Nephron progenitor cell (in vitro differentiated cells): ENCODE results near the gene RFX2.
A peak's percentile ranks its signal among the peaks of the same experiment; 100 is the strongest.
"Not testable (repeated sequence)": the region's sequence is repeated elsewhere in the genome, so short reads cannot be mapped to it uniquely, and the experiment has no call there.

ENCODE experiments used
- DNase-seq: peaks from one replicate; pipeline ENCODE4 v3.0.0; 2021
- H3K27ac Mint-ChIP-seq: 2 replicates; pipeline ENCODE4 v1.8.0; 2021; ENCODE audit warnings: mild to moderate bottlenecking, moderate library complexity, mixed read lengths
- H3K27me3 Mint-ChIP-seq: 2 replicates; pipeline ENCODE4 v1.8.0; 2021; ENCODE audit warnings: mild to moderate bottlenecking, low read depth, mixed read lengths; ENCODE audit not compliant: poor library complexity
- H3K36me3 Mint-ChIP-seq: 2 replicates; pipeline ENCODE4 v1.8.0; 2021; ENCODE audit warnings: low read depth, mixed read lengths
- H3K4me1 Mint-ChIP-seq: 2 replicates; pipeline ENCODE4 v1.8.0; 2021; ENCODE audit warnings: mixed read lengths
- H3K4me3 Mint-ChIP-seq: 2 replicates; pipeline ENCODE4 v1.8.0; 2021; ENCODE audit warnings: mild to moderate bottlenecking, moderate library complexity, mixed read lengths
- H3K9me3 Mint-ChIP-seq: 2 replicates; pipeline ENCODE4 v1.8.0; 2021; ENCODE audit warnings: mild to moderate bottlenecking, moderate library complexity, mixed read lengths
- TF ChIP-seq, protein P1 (sequence below): fragments of 200-600 bp; sonication (generic); IDR thresholded peaks from 2 replicates; pipeline ENCODE4 v1.5.0; 2021; ENCODE audit warnings: antibody characterized with exemption

The RFX2 gene

DNA sequence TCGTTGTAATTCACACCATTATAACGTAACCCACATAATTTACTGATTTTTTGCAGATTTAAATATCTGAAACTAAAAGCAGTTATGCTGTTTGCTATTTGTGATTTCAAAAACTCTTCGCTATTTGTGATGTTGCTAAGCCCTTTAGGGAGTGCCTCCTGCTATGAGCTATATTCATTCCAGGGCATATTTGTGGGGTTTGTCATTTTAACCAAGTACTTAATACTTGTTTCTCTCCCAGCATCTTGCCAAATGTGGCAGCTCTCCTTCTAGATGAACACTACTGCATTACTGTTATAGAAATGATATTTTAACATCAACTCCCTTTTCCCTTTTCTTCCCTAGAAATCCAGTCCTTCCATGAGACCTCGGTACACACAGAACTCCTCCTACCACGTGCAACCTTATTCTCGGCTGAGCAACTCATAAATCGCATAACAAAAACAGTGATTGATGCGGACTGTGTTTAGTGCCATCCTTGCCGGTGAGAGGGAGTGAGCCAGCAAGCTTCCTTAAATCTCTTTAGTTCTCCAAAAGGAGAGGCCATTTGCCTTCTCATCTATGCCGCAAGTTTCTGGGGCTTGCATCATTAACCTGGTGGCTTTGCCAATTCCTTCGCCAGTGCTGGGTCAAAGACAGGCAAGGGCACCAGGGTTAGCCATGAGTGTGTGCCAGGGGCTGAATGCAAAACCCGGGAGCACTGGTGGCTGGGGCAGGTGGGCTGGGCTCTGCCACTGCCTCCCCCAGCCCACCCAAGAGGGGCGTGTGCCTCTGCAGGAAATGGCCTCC, 33.4 kb downstream of the RFX2 start:
- Mint-ChIP-seq H3K27me3 (peaks cover 37% of the 10 kb centered on the region), H3K9me3 (no peaks in the 10 kb centered on the region), H3K4me3 (no peak overlapping the region), H3K4me1 (peaks cover 41% of the 10 kb centered on the region), H3K36me3 (no peaks in the 10 kb centered on the region), H3K27ac (peak overlapping the region; percentile 5)
- no peak for DNase-seq
- TF ChIP-seq, protein P1, sequence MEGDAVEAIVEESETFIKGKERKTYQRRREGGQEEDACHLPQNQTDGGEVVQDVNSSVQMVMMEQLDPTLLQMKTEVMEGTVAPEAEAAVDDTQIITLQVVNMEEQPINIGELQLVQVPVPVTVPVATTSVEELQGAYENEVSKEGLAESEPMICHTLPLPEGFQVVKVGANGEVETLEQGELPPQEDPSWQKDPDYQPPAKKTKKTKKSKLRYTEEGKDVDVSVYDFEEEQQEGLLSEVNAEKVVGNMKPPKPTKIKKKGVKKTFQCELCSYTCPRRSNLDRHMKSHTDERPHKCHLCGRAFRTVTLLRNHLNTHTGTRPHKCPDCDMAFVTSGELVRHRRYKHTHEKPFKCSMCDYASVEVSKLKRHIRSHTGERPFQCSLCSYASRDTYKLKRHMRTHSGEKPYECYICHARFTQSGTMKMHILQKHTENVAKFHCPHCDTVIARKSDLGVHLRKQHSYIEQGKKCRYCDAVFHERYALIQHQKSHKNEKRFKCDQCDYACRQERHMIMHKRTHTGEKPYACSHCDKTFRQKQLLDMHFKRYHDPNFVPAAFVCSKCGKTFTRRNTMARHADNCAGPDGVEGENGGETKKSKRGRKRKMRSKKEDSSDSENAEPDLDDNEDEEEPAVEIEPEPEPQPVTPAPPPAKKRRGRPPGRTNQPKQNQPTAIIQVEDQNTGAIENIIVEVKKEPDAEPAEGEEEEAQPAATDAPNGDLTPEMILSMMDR = no peak

DNA sequence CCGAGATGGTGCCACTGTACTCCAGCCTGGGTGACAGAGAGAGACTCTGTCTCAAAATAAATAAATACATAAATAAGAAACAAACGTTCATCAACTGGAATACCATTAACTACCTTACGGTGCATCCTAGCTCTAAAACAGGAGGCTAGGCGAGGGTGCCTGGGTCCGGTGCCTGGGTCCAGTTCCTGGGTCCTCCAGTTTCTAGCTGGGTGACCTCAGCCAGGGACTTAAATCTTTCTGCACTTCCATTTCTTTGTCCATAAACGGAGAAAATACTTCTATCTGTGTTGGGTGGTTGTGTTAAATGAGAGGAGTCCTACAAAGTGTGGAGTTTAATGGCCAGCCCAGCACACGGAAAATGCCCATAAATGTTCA, 34.0 kb downstream of the RFX2 start:
- H3K4me1 Mint-ChIP-seq = peaks cover 41% of the 10 kb centered on the region
- no peaks in the 10 kb centered on the region for H3K36me3 Mint-ChIP-seq
- no peak for DNase-seq
- peaks cover 39% of the 10 kb centered on the region for H3K27me3 Mint-ChIP-seq
- TF ChIP-seq, protein P1 = no peak
- no peak overlapping the region for H3K4me3 Mint-ChIP-seq
- H3K9me3 Mint-ChIP-seq = no peaks in the 10 kb centered on the region
- no peak overlapping the region for H3K27ac Mint-ChIP-seq

DNA sequence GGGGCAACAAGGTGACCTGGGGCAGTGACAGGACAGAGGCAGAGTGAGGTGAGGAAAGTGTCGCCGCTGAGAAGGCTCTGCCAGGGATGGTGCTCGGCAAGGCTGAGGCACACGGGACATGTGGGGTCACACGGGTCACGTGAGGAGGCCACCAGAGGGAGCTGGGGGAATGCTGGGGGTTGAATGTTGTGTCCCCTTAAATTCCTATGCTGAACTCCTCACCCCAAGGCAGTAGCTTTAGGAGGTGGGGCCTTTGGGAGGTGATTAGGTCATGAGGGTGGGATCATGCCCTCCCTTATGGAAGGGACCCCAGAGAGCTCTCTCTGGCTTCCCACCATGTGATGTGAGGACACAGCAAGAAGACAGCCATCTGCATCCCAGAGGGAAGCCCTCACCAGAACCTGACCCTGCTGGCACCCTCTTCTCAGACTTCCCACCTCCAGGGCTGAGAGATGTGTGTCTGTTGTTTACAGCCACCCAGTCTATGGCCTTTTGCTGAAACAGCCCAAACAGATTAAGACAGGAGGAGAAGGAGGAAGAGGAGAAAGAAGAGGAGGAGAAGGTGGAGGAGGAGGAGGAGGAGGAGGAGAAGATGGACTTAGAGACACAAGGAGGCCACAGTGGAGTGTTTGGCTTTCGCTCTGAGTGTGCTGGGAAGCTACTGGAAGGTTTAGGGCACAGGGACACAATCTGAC, 35.4 kb downstream of the RFX2 start:
- H3K9me3 Mint-ChIP-seq = no peaks in the 10 kb centered on the region
- peaks cover 41% of the 10 kb centered on the region for H3K27me3 Mint-ChIP-seq
- no peaks in the 10 kb centered on the region for H3K36me3 Mint-ChIP-seq
- peak overlapping the region; percentile 91 for H3K27ac Mint-ChIP-seq
- TF ChIP-seq, protein P1 = no peak
- no peak overlapping the region for H3K4me3 Mint-ChIP-seq
- DNase-seq = no peak
- H3K4me1 Mint-ChIP-seq = peaks cover 41% of the 10 kb centered on the region

DNA sequence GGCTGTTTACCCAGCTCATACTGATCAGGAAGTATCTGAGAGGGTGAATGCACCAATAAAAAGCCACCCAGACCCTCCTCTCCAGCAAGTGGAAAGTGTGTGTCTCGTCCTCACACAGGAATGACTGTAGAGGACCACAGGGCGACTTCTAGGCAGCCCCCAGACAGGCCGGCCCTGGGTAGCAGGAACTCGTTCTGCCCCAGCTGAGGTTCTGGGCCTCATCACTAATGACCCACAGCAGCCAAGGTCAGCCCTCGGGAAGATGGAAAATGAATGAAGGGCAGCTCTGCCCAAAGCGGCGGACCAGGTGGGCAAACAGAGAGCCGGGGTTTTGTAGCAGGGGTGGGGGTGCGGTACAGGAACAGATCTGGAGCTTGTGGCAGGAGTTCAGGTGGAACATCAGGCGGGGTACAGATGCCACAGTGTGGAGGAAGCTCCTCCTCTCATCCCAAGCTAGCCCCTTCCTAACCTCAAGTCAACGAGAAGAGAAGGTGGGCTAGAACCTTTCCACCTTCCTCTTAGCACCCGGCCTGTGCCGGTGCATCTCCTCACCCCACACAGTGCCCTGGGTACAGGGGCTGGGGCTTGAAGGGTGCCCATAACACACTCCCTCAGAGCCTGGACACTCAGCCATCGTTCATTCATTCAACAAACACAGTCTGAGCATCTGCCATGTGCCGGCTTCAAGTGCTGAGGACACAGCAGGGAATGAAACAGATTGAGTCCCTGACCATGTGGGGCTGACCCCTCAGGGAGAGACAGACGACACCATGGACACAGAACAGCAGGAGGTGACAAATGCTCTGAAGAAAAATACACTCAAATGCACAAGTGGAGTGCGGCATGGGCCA, 36.2 kb downstream of the RFX2 start:
- Mint-ChIP-seq H3K4me1 (peaks cover 41% of the 10 kb centered on the region), H3K4me3 (no peak overlapping the region), H3K27me3 (peaks cover 41% of the 10 kb centered on the region), H3K27ac (no peak overlapping the region), H3K9me3 (peaks cover 7% of the 10 kb centered on the region), H3K36me3 (no peaks in the 10 kb centered on the region)
- no peak for DNase-seq
- TF ChIP-seq, protein P1 = no peak

DNA sequence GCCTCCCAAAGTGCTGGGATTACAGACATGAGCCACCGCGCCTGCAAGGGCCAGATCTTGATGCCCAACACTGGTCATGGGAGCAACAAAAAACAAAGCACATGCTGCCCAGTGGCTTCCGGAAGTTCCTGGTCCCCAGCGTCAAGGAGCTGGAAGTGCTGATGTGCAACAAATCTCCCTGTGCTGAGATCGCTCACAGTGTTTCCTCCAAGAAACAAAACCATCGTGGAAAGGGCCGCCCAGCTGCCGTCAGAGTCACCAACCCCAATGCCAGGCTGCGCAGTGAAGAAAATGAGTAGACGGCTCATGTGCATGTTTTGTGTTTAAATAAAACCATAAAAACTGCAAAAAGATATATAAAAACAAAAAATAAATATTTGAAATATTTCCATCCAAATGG, 37.1 kb downstream of the RFX2 start:
- H3K27ac Mint-ChIP-seq, H3K4me3 Mint-ChIP-seq, DNase-seq, H3K36me3 Mint-ChIP-seq: not testable (repeated sequence)
- peaks cover 41% of the 10 kb centered on the region for H3K4me1 Mint-ChIP-seq
- peaks cover 12% of the 10 kb centered on the region for H3K9me3 Mint-ChIP-seq
- H3K27me3 Mint-ChIP-seq = peaks cover 40% of the 10 kb centered on the region

DNA sequence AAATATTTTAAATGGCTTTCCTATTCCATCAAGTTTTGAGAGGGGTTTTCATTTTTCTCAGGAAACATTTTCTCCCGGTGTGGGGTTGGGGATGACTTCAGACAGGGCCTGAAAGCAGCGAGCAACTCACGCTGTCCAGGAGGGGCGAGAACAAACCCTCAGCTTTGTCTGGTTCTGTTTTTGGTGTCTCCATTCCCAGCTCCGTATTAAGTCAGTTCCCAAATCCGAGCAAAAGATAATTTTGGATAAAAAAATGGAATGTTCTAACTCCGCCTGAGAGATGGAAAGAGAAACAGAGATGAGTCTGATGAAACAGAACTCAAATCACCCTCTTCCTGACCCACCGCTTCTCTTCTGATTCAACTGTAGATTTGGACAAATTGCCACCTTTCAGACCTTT, 38.4 kb downstream of the RFX2 start:
- TF ChIP-seq, protein P1 = no peak
- Mint-ChIP-seq H3K27me3 (peaks cover 43% of the 10 kb centered on the region), H3K9me3 (peaks cover 15% of the 10 kb centered on the region), H3K4me1 (peaks cover 47% of the 10 kb centered on the region), H3K36me3 (peaks cover 5% of the 10 kb centered on the region), H3K27ac (no peak overlapping the region), H3K4me3 (no peak overlapping the region)
- no peak for DNase-seq
